Activated CD8-positive, alpha-beta T cell treated with anti-CD3 and anti-CD28 coated beads, Interleukin-2, amount 10 ng/mL, durations not matched to agents 7 days and 5 days (primary cell): ENCODE measurements around the gene GNL3. TPM values are rescaled to one million over a fixed set of nuclear protein-coding genes. Genes with fewer than 3 reads are reported as not detected.
"Not testable (repeated sequence)": the region's sequence is repeated elsewhere in the genome, so short reads cannot be mapped to it uniquely, and the experiment has no call there.

Experiments used
- ATAC-seq: fragments of 150-1000 bp; cut with Tn5 transposase; one replicate; pipeline ENCODE4 v1.10.0; 2021; ENCODE audit warnings: moderate library complexity
- CTCF ChIA-PET: fragments of 350-600 bp; sonication (Branson Sonifier 250); formaldehyde crosslinking; loops from one replicate; lab custom pipeline; 2021; ENCODE audit warnings: antibody characterized with exemption; lab: Charles Lee
- POLR2A ChIA-PET: fragments of 350-600 bp; sonication (Branson Sonifier 250); formaldehyde crosslinking; loops from one replicate; lab custom pipeline; 2021; ENCODE audit warnings: antibody characterized with exemption; lab: Charles Lee
- DNase-seq: peaks from one replicate; pipeline ENCODE4 v3.0.0-alpha.2; 2020
- H3K27ac Mint-ChIP-seq: one replicate; pipeline ENCODE4 v1.8.0; 2021; ENCODE audit warnings: mild to moderate bottlenecking, mixed read lengths
- H3K27me3 Mint-ChIP-seq: one replicate; pipeline ENCODE4 v1.8.0; 2021; ENCODE audit warnings: low read depth, mixed read lengths
- H3K36me3 Mint-ChIP-seq: one replicate; pipeline ENCODE4 v1.8.0; 2021; ENCODE audit warnings: low read depth, mixed read lengths
- H3K4me1 Mint-ChIP-seq: one replicate; pipeline ENCODE4 v1.8.0; 2021; ENCODE audit warnings: low read depth, mixed read lengths
- H3K4me3 Mint-ChIP-seq: one replicate; pipeline ENCODE4 v1.8.0; 2021; ENCODE audit warnings: mild to moderate bottlenecking, mixed read lengths
- H3K9me3 Mint-ChIP-seq: one replicate; pipeline ENCODE4 v1.8.0; 2022; ENCODE audit warnings: mixed read lengths; ENCODE audit not compliant: insufficient read depth
- total RNA-seq, 2 experiments: library from RNA; stranded (reverse); gene quantifications; one replicate each; pipeline ENCODE4 v1.2.3, GENCODE V29; 2021

GNL3 gene
- total RNA-seq, 2 experiments from 2014 or later, result 85.5 to 86.2 TPM

DNA sequence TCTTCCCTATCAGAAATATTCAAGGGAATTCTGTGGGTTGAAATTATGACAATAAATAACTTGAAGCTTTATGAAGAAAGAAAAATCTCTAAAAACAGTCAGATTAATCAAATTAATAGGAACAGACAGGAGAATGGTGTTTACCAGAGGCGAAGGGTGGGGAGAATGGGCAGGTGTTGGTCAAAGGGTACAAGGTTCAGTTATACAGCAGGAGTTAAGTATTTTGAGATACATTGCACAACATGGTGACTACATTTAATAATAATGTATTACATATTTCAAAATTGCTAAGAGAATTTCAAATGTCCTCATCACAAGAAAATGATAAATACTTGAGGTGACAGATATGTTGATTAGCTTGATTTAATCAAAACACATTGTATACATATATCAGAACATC is 38.7 kb downstream of the GNL3 start:
- Mint-ChIP-seq H3K9me3 (peaks cover 18% of the 10 kb centered on the region), H3K27me3 (no peaks in the 10 kb centered on the region), H3K4me1 (peaks cover 29% of the 10 kb centered on the region), H3K4me3 (no peak overlapping the region), H3K27ac (no peak overlapping the region), H3K36me3 (peaks cover 24% of the 10 kb centered on the region)
- ChIA-PET CTCF (interaction anchor here (1.0 kb wide), 1 partner anchor 17 kb away, joined by 4 read pairs; no protein-coding TSS in a partner anchor), POLR2A (no interaction called here)
- no peak for ATAC-seq
- DNase-seq, result no peak

DNA sequence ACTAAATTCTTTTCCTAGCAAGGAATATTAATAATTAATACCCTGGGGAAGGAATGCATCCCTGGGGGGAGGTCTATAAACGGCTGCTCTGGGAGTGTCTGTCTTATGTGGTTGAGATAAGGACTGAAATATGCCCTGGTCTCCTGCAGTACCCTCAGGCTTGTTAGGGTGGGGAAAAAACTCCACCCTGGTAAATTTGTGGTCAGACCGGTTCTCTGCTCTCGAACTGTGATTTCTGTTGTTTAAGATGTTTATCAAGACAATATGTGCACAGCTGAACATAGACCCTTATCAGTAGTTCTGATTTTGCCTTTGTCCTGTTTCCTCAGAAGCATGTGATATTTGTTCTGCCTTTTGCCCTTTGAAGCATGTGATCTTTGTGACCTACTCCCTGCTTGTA is 42.9 kb downstream of the GNL3 start:
- H3K27ac Mint-ChIP-seq, H3K27me3 Mint-ChIP-seq, CTCF ChIA-PET, POLR2A ChIA-PET, ATAC-seq, DNase-seq, H3K4me3 Mint-ChIP-seq: not testable (repeated sequence)
- Mint-ChIP-seq H3K9me3 (peaks cover 39% of the 10 kb centered on the region), H3K36me3 (peaks cover 56% of the 10 kb centered on the region), H3K4me1 (peaks cover 13% of the 10 kb centered on the region)

DNA sequence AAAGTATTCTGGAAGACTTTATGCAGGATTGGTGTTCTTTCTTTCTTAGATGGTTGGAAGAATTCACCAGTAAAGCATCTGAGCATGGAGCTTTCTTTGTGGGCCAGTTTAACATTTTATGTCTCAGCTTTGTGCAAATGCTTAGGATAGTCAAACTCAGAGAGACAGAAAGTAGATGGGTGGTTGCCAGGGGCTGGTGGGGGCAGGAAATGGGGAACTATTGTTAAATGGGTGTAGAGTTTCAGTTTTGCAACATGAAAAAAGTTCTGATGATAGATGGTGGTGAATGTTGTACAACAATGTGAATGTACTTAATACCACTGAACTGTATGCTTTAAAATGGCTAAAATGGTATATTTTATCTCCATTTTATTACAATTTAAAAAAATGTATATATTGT is 44.8 kb downstream of the GNL3 start:
- peaks cover 71% of the 10 kb centered on the region for H3K36me3 Mint-ChIP-seq
- no peak overlapping the region for H3K4me3 Mint-ChIP-seq
- peaks cover 42% of the 10 kb centered on the region for H3K9me3 Mint-ChIP-seq
- peak overlapping the region; percentile 51 for H3K27ac Mint-ChIP-seq
- ChIA-PET POLR2A (no interaction called here), CTCF (interaction anchor here (1.2 to 1.8 kb wide), 2 partner anchors 10 to 13 kb away, joined by 3 to 4 read pairs; no protein-coding TSS in a partner anchor)
- H3K4me1 Mint-ChIP-seq, result peaks cover 13% of the 10 kb centered on the region
- H3K27me3 Mint-ChIP-seq, result no peaks in the 10 kb centered on the region
- no peak for ATAC-seq
- no peak for DNase-seq

DNA sequence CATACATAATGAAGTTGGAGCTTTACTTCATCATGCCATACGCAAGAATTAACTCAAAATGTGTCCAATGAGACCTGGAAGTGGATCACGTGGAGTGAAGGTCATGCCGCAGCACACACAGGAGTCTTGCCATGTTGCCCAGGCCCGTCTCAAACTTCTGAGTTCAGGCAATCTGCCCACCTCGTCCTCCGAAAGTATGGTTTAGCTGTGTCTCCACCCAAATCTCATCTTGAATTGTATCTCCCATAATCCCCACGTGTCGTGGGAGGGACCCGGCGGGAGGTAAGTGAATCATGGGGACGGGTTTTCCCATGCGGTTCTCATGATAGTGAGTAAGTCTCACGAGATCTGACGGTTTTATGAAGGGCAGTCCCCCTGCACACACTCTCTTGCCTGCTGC is 45.8 kb downstream of the GNL3 start:
- DNase-seq, result no peak
- CTCF ChIA-PET, result interaction anchor here (1.2 to 1.8 kb wide), 2 partner anchors 11 to 12 kb away, joined by 3 to 4 read pairs; no protein-coding TSS in a partner anchor
- peaks cover 76% of the 10 kb centered on the region for H3K36me3 Mint-ChIP-seq
- POLR2A ChIA-PET, result no interaction called here
- H3K27me3 Mint-ChIP-seq, result no peaks in the 10 kb centered on the region
- H3K4me3 Mint-ChIP-seq, result no peak overlapping the region
- ATAC-seq, result no peak
- H3K9me3 Mint-ChIP-seq, result peaks cover 42% of the 10 kb centered on the region
- no peak overlapping the region for H3K27ac Mint-ChIP-seq
- H3K4me1 Mint-ChIP-seq, result peaks cover 13% of the 10 kb centered on the region

DNA sequence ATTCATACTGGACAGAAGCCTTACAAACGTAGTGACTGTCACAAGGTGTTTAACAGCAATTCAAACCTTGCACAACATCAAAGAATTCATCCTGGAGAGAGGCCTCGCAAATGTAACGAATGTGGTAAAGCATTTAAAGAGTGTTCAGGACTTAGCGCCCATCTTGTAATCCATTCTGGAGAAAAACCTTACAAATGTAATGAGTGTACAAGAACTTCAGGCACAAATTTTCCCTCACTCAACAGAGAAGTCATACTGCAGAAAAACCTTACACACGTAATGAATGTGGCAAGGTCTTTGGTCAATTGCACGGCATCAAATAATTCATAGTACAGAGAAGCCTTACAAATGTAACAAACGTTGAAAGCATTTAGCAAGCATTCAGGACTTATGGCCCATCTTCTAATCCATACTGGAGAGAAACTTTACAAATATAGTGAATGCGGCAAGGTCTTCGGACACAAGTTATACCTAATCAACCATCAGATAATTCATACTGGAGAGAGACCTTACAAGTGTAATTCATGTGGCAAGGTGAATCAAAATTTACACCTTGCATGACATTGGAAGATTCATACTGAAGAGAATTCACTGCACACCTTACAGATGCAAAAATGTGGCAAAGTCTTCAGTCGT is 47.5 kb downstream of the GNL3 start:
- Mint-ChIP-seq H3K9me3 (peaks cover 35% of the 10 kb centered on the region), H3K36me3 (peaks cover 75% of the 10 kb centered on the region), H3K4me1 (peaks cover 13% of the 10 kb centered on the region), H3K27ac (no peak overlapping the region), H3K4me3 (no peak overlapping the region), H3K27me3 (no peaks in the 10 kb centered on the region)
- CTCF ChIA-PET, result interaction anchor here (0.5 kb wide), 1 partner anchor 13 kb away, joined by 3 read pairs; no protein-coding TSS in a partner anchor
- DNase-seq, result no peak
- POLR2A ChIA-PET, result no interaction called here
- no peak for ATAC-seq

DNA sequence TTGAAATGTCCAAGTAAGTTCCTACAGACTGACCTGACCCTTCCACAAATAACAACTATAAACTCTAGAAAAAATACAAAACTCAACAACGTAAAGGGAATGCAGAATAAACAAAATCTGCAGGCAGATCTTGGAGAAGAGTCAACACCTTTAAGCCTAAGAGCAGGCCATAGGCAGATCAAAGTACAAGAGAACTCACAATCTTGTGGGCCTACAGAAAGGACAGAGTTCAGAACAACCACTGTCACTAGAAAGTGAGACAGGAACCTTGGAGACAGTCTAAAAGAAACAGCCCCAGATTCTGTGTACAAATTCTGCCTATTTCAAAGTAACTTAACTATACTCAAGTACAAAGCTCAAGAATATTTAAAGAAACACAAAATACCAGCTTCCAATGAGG is 53.9 kb downstream of the GNL3 start:
- Mint-ChIP-seq H3K27me3 (no peaks in the 10 kb centered on the region), H3K4me1 (no peaks in the 10 kb centered on the region), H3K9me3 (peaks cover 1% of the 10 kb centered on the region), H3K27ac (no peak overlapping the region), H3K4me3 (no peak overlapping the region), H3K36me3 (peaks cover 37% of the 10 kb centered on the region)
- CTCF ChIA-PET, result no interaction called here
- ATAC-seq, result no peak
- no peak for DNase-seq
- POLR2A ChIA-PET, result no interaction called here

DNA sequence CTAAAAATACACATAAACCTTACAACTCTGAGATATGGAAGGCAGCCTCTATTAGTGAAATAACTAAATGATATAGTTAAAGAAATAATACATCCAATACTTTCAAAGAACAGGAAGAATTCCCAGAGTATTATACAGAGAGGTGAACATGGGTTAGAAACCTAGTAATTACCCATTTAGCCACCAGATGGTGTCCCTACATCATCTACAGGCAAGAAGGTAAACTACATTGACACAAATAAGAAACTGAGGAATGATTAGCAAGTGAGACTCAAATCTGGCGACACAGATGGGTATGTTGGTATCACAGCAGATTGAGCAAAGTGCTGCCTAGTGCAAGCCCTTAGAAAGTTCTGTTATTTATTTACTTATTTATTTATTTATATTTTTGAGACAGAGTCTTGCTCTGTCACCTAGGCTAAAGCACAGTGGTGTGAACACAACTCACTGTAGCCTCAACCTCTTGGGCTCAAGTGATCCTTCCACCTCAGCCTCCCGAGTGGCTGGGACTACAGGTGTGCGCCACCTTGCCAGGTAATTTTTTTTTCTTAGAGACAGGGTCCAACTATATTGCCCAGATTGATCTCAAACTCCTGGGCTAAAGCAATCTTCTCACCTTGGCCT is 56.7 kb downstream of the GNL3 start:
- Mint-ChIP-seq H3K27ac (no peak overlapping the region), H3K36me3 (peaks cover 31% of the 10 kb centered on the region), H3K9me3 (no peaks in the 10 kb centered on the region), H3K4me3 (no peak overlapping the region), H3K4me1 (no peaks in the 10 kb centered on the region), H3K27me3 (no peaks in the 10 kb centered on the region)
- CTCF ChIA-PET, result interaction anchor here (0.6 to 1.5 kb wide), 9 partner anchors 18 to 332 kb away, joined by 3 to 8 read pairs (median 4); no protein-coding TSS in a partner anchor
- peak; percentile 26 for DNase-seq
- peak; percentile 53 for ATAC-seq
- POLR2A ChIA-PET, result no interaction called here

DNA sequence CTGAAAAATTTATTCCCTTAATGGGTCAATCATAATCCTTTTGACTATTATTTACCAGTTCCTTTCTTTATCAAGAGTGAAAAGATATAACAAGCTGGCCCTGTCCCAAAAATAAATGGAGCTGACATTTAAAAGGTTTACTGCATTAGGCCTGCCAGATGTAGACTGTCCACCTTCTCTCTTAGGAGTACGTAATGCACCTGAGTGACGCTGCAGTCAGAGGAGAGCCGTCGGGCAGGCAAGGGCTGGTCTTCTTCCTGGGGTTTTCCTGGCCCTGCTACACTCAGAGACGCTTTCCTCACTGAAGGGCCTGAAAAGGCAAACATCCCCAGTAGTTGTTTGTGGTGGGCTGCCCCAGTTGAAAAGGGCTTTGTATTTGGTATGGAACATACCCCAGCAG is 57.3 kb downstream of the GNL3 start:
- no peaks in the 10 kb centered on the region for H3K27me3 Mint-ChIP-seq
- ChIA-PET POLR2A (no interaction called here), CTCF (interaction anchor here (0.8 to 1.5 kb wide), 4 partner anchors 12 to 150 kb away, joined by 3 to 7 read pairs (median 4); no protein-coding TSS in a partner anchor)
- no peak overlapping the region for H3K27ac Mint-ChIP-seq
- peaks cover 32% of the 10 kb centered on the region for H3K36me3 Mint-ChIP-seq
- DNase-seq (no peak), ATAC-seq (no peak)
- no peak overlapping the region for H3K4me3 Mint-ChIP-seq
- H3K9me3 Mint-ChIP-seq, result no peaks in the 10 kb centered on the region
- H3K4me1 Mint-ChIP-seq, result no peaks in the 10 kb centered on the region

DNA sequence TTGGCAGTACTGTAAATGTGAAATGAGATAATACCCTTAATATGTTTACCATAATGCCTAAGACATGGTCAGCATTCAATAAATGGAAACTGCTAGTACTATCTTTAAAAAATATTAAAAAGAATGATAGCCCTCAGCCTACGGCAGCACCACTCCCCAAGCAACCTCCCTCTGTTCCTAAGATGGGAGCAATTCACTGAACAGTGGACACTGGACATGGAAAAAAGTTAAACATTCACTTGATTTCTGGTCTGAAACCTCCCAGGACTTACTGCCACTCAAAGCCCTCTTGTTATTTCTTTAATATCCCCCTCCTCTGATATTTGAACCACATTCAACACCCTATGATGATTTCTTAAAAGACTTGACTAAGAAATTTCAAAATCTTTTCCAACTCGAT is 57.9 kb downstream of the GNL3 start:
- POLR2A ChIA-PET, result no interaction called here
- CTCF ChIA-PET, result interaction anchor here (0.8 to 0.9 kb wide), 3 partner anchors 13 to 95 kb away, joined by 3 to 7 read pairs (median 6); no protein-coding TSS in a partner anchor
- Mint-ChIP-seq H3K27me3 (no peaks in the 10 kb centered on the region), H3K4me1 (no peaks in the 10 kb centered on the region), H3K27ac (no peak overlapping the region), H3K4me3 (no peak overlapping the region), H3K36me3 (peaks cover 37% of the 10 kb centered on the region), H3K9me3 (no peaks in the 10 kb centered on the region)
- DNase-seq, result no peak
- ATAC-seq, result no peak

Other genes starting within 250 kb of the GNL3 start
- gene SEMA3G, start 240.9 kb upstream of the GNL3 start, total RNA-seq, result under 1 TPM; 0.13 to 0.21 TPM
- 1 to 10 TPM in 1 of 2 experiments, under 1 TPM in 1; 0.84 to 2.1 TPM for gene TNNC1, start 232.0 kb upstream of the GNL3 start, total RNA-seq
- 10 to 100 TPM; 77.2 to 82.6 TPM for gene NISCH, start 230.4 kb upstream of the GNL3 start, total RNA-seq
- under 1 TPM in 1 of 2 experiments, not detected in 1; 0.05 TPM for gene STAB1, start 190.7 kb upstream of the GNL3 start, total RNA-seq
- gene NT5DC2, start 152.2 kb upstream of the GNL3 start, total RNA-seq, result 10 to 100 TPM; 52.8 to 53.1 TPM
- gene UQCC5, start 149.4 kb upstream of the GNL3 start, total RNA-seq, result 10 to 100 TPM in 1 of 2 experiments, 1 to 10 TPM in 1; 9.0 to 15.1 TPM
- gene PBRM1, start 119 bp upstream of the GNL3 start, total RNA-seq, result 10 to 100 TPM; 83.2 to 91.8 TPM
- 10 to 100 TPM; 36.4 to 38.2 TPM for gene GLT8D1, start 19.8 kb downstream of the GNL3 start, total RNA-seq
- gene SPCS1, start 20.1 kb downstream of the GNL3 start, total RNA-seq, result 100 to 1,000 TPM in 1 of 2 experiments, 10 to 100 TPM in 1; 96.1 to 105 TPM
- gene NEK4, start 84.9 kb downstream of the GNL3 start, total RNA-seq, result 10 to 100 TPM; 21.9 to 23.7 TPM
- not detected for gene ITIH1, start 91.6 kb downstream of the GNL3 start, total RNA-seq
- not detected for gene ITIH3, start 108.8 kb downstream of the GNL3 start, total RNA-seq
- 10 to 100 TPM; 15.1 to 16.3 TPM for gene ITIH4, start 144.6 kb downstream of the GNL3 start, total RNA-seq
- 1 to 10 TPM; 1.5 TPM for gene MUSTN1, start 149.0 kb downstream of the GNL3 start, total RNA-seq
- 10 to 100 TPM; 26.5 to 29.9 TPM for gene STIMATE, start 211.5 kb downstream of the GNL3 start, total RNA-seq